ENCODE data around the gene SLC33A1. TPM values are rescaled to one million over a fixed set of nuclear protein-coding genes. Genes with fewer than 3 reads are reported as not detected.

SLC33A1 gene
- total and polyA plus RNA-seq, 2 donors from 2014 or later: 16.1 to 36.8 TPM

GRCh38 chr3:155847993-155848392, 6.2 kb downstream of the SLC33A1 start:
- H3K27me3 ChIP-seq (ENCODE audit: control insufficient read depth, insufficient read depth, low read length): no peaks in the 10 kb centered on the region
- H3K9me3 ChIP-seq (ENCODE audit: control insufficient read depth in 2 of 3, insufficient read depth in 1 of 3, low read length in 3 of 3): no peaks in the 10 kb centered on the region
- DNase-seq (no peak), FAIRE-seq (no peak)
- no peak overlapping the region for H3K9ac ChIP-seq (ENCODE audit: low read length in 3 of 3)
- H3K4me1 ChIP-seq (ENCODE audit: control insufficient read depth in 2 of 3, insufficient read depth in 2 of 3, low read depth in 1 of 3, low read length in 3 of 3): peaks cover 0 to 10% (median 7%) of the 10 kb centered on the region in 3 donors
- H3K4me3 ChIP-seq (ENCODE audit: low read length in 3 of 3): no peak overlapping the region
- TF ChIP-seq CTCF (IDR thresholded peaks at IDR 0.05; ENCODE audit: borderline replicate concordance, extremely low read depth, insufficient read depth): no peak
- H3K36me3 ChIP-seq (ENCODE audit: control insufficient read depth in 2 of 3, insufficient read depth in 3 of 3, low read length in 3 of 3): no peaks in the 10 kb centered on the region
- intact Hi-C loops (cut with DNase I): no loop called here
- no peak overlapping the region for H3K27ac ChIP-seq (ENCODE audit: low read depth in 2 of 2, low read length in 2 of 2)

- H3K4me1 ChIP-seq (ENCODE audit: control insufficient read depth in 2 of 3, insufficient read depth in 2 of 3, low read depth in 1 of 3, low read length in 3 of 3): peaks cover 0 to 4% (median 2%) of the 10 kb centered on the region in 3 donors
- intact Hi-C loops (cut with DNase I): no loop called here
- no peaks in the 10 kb centered on the region for H3K36me3 ChIP-seq (ENCODE audit: control insufficient read depth in 2 of 3, insufficient read depth in 3 of 3, low read length in 3 of 3)
- no peak overlapping the region for H3K27ac ChIP-seq (ENCODE audit: low read depth in 2 of 2, low read length in 2 of 2)
- TF ChIP-seq CTCF (IDR thresholded peaks at IDR 0.05; ENCODE audit: borderline replicate concordance, extremely low read depth, insufficient read depth): no peak
- H3K4me3 ChIP-seq (ENCODE audit: low read length in 3 of 3): no peak overlapping the region
- H3K27me3 ChIP-seq (ENCODE audit: control insufficient read depth, insufficient read depth, low read length): no peaks in the 10 kb centered on the region
- no peaks in the 10 kb centered on the region for H3K9me3 ChIP-seq (ENCODE audit: control insufficient read depth in 2 of 3, insufficient read depth in 1 of 3, low read length in 3 of 3)
- no peak overlapping the region for H3K9ac ChIP-seq (ENCODE audit: low read length in 3 of 3)
- DNase-seq (no peak), FAIRE-seq (no peak)
Measured at GRCh38 chr3:155846119-155846518, 8.1 kb downstream of the SLC33A1 start.

DNA sequence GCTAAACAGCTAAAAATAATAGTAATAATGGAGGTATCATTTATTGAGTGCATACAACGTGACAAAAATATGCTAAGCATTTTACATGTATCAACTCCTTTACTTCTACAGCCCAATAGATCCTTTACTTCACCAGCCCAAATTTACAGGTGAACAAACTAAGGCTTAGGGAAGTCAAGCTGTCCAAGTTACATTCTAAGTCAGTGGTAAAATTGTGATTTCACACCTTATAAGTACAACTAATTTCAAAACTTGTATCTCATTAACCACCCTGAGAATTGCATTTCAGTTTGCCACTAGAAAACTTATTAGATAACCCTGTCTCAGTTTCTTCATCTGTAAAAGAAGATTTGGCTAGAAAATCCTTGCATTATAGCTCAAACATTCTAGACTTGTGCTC, 10.7 kb downstream of the SLC33A1 start:
- DNase-seq (no peak), FAIRE-seq (no peak)
- H3K27me3 ChIP-seq (ENCODE audit: control insufficient read depth, insufficient read depth, low read length): no peaks in the 10 kb centered on the region
- intact Hi-C loops (cut with DNase I): no loop called here
- H3K9me3 ChIP-seq (ENCODE audit: control insufficient read depth in 2 of 3, insufficient read depth in 1 of 3, low read length in 3 of 3): no peaks in the 10 kb centered on the region
- no peak overlapping the region for H3K9ac ChIP-seq (ENCODE audit: low read length in 3 of 3)
- H3K4me3 ChIP-seq (ENCODE audit: low read length in 3 of 3): no peak overlapping the region
- no peaks in the 10 kb centered on the region for H3K36me3 ChIP-seq (ENCODE audit: control insufficient read depth in 2 of 3, insufficient read depth in 3 of 3, low read length in 3 of 3)
- peaks cover 0 to 4% (median 2%) of the 10 kb centered on the region in 3 donors for H3K4me1 ChIP-seq (ENCODE audit: control insufficient read depth in 2 of 3, insufficient read depth in 2 of 3, low read depth in 1 of 3, low read length in 3 of 3)
- TF ChIP-seq CTCF (IDR thresholded peaks at IDR 0.05; ENCODE audit: borderline replicate concordance, extremely low read depth, insufficient read depth): no peak
- H3K27ac ChIP-seq (ENCODE audit: low read depth in 2 of 2, low read length in 2 of 2): no peak overlapping the region
